Gastrocnemius medialis (tissue), 4 donors: ENCODE measurements around the gene DOK5.

Source experiments
- CTCF ChIP-seq, 5 experiments: fragments of 450-650 bp in 3 of 5; fragments of 200-600 bp in 2 of 5; sonication (generic) in 2 of 5; IDR thresholded peaks in 4 of 5; conservative IDR thresholded peaks in 1 of 5; 1 replicate in 4 of 5; 2 replicates in 1 of 5; pipeline ENCODE4 v1.5.1; 2016 to 2019; ENCODE audit warnings: antibody characterized with exemption in 5 of 5, mild to moderate bottlenecking in 3 of 5, moderate library complexity in 3 of 5
- POLR2A ChIP-seq, 2 donors: fragments of 450-650 bp; IDR thresholded peaks; one replicate each; pipeline ENCODE4 v1.6.1; 2017; ENCODE audit warnings: antibody characterized with exemption in 2 of 2, mild to moderate bottlenecking in 2 of 2, moderate library complexity in 2 of 2

GRCh38 chr20:54456961-54457360 is 18.4 kb upstream of the DOK5 start:
- peak in 1 of 5 experiments; percentile 28 for TF ChIP-seq CTCF (IDR thresholded peaks at IDR 0.05 in 4 of 5, conservative IDR thresholded peaks at IDR 0.05 in 1 of 5)
- TF ChIP-seq POLR2A (IDR thresholded peaks at IDR 0.05): no peak
